ENCODE results near the gene RABGAP1L.
A peak's percentile ranks its signal among the peaks of the same experiment; 100 is the strongest.

The RABGAP1L gene

DNA sequence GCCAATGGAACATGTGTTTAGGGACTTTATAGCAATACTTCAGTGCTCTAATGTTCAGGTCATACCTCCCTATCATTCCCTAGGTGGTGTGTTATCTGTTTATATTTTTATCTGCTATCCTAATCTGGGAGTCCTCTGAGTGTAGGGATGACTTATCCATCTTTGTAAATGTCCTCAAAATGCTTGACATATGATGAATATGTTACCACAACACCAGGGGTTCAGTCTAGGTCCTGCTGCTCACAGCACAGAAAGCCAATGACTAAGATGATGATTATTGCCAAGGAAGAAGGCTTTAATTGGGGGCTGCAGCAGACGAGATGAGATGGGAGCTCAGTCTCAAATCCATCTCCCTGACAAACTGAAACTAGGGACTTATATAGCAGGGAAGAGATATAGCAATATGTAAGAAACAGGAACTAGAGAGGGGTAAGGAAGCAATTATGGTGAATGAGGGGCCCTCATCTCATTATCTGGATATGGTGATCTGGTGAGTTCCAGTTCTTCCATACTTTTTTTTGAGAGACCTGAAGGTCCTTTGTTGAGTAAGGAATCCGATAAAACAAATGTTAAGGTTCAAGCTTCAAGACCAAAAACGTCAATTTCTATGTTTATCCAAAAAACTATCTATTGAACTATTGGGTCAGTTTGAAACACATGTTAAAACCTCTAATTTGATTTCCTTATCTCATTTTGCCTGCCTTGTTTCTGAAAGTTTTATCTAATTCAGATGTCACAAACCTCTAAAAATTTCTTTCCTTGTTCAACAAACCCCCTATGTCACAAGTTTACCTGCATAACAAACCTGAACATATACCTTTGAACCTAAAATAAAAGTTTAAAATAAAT is 583.7 kb downstream of the RABGAP1L start:
- no peak overlapping the region for H3K4me3 ChIP-seq (ENCODE audit: low read depth, low read length)
- TF ChIP-seq, protein P1, sequence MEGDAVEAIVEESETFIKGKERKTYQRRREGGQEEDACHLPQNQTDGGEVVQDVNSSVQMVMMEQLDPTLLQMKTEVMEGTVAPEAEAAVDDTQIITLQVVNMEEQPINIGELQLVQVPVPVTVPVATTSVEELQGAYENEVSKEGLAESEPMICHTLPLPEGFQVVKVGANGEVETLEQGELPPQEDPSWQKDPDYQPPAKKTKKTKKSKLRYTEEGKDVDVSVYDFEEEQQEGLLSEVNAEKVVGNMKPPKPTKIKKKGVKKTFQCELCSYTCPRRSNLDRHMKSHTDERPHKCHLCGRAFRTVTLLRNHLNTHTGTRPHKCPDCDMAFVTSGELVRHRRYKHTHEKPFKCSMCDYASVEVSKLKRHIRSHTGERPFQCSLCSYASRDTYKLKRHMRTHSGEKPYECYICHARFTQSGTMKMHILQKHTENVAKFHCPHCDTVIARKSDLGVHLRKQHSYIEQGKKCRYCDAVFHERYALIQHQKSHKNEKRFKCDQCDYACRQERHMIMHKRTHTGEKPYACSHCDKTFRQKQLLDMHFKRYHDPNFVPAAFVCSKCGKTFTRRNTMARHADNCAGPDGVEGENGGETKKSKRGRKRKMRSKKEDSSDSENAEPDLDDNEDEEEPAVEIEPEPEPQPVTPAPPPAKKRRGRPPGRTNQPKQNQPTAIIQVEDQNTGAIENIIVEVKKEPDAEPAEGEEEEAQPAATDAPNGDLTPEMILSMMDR (IDR thresholded peaks at IDR 0.05; ENCODE audit: insufficient read depth, low read length, missing control alignments): no peak
- ChIA-PET CTCF (interaction anchor here (1.2 to 12.1 kb wide), 13 partner anchors 8 to 561 kb away, joined by 3 to 174 read pairs (median 8); no protein-coding TSS in a partner anchor), POLR2A (no interaction called here)
- DNase-seq (ENCODE audit: low read depth, low spot score): no peak

DNA sequence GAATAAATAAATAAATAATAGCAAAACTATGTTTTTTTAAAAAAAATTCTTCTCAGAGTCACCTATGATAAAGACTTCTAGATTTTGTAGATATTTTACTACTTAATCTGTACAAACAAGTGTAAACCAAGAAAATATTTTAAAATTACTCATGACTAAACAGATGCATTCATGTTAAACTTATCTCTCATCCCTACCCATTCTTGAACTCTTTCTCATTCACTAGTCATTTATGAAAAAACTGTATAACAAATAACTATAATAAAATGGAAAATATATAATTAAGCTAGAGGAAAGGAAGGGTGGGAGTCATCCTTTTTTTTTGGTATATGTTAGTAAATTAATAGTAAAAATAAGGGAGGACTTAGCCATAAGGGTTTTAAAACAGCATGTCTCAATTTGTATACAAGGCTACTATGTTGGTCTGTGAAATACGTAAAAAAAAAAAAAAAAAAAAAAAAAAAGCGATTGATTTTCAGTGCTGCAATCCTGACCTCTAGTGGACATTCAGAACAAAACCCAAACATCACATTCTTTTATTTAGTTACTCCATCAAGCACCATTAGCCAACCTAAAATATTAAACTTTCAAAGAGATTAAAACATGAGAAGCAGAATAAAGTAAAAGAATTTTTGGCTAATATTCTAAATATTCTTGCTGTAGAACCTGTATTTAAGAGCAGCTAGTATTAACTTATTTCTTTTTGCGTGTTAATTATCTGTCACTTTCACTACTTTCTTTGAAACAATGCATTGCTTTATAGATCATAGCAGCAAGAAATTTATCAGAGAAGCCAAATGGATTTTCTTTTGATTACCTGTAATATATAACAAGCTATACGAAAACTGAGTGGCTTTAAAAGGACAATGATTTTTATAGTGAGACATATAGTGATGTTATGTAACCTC is 584.6 kb downstream of the RABGAP1L start:
- POLR2A ChIA-PET: no interaction called here
- CTCF ChIA-PET: interaction anchor here (0.7 to 12.1 kb wide), 20 partner anchors 9 to 1999 kb away, joined by 3 to 174 read pairs (median 5); no protein-coding TSS in a partner anchor
- H3K4me3 ChIP-seq (ENCODE audit: low read depth, low read length): no peak overlapping the region
- TF ChIP-seq, protein P1 (IDR thresholded peaks at IDR 0.05; ENCODE audit: insufficient read depth, low read length, missing control alignments): peak; percentile 18
- no peak for DNase-seq (ENCODE audit: low read depth, low spot score)

DNA sequence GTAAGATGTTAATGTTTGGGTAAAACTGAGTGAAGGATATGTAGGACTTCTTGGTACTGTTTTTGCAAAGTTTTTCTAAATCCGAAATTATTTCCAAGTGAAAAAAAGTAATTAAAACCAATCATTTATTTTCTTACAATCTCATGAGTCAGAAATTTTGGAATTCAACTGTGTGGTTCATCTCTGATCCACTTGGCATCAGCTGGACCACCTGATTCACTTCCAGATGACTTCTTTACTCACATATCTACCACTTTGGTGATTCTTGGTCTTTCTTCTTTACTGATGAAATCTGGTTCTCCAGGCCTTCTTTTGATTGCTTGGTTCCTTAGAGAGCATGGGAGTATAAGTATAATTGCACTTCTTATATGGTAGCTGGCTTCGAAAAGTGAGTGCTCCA is 585.6 kb downstream of the RABGAP1L start:
- POLR2A ChIA-PET: no interaction called here
- CTCF ChIA-PET: interaction anchor here (0.9 to 12.1 kb wide), 20 partner anchors 8 to 2000 kb away, joined by 3 to 174 read pairs (median 5); no protein-coding TSS in a partner anchor

DNA sequence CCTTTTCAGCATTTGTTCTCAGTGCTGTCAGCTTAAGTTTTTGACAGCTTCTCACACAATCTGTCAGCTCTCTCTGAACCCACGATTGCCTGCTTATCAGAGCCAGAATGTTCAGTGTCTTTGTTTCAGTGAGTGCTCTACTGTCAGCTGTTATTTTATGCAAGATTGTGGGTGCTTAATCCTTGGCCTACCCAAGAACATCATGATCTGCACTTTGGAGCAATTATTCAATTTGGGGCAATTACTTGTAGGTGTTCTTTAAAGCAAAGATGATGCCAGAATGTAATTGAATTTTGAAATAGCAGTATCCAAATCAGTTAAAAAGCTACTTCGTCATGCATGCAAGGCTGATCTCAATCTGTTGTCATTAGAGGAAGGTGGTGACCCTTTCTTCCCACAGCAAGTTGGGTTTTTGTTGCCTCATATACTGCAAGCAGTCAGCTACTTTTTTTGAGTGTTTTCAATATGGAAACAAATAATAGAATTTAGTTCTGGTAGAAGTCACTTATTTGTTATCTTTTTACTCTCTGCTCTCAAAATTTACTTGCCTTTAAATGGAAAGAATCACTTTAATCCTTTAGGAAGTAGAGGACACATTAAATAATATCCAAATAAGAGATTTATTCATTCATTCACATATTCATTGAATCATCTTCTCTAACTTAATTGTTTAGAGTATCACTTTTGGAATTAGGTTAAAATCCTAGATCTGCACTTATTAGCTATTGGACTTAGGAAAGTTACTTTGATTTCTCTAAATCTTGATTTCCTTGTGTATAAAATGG is 586.9 kb downstream of the RABGAP1L start:
- CTCF ChIA-PET: interaction anchor here (0.6 to 12.1 kb wide), 17 partner anchors 9 to 1754 kb away, joined by 3 to 174 read pairs (median 4); no protein-coding TSS in a partner anchor
- H3K4me3 ChIP-seq (ENCODE audit: low read depth, low read length): no peak overlapping the region
- TF ChIP-seq, protein P1 (IDR thresholded peaks at IDR 0.05; ENCODE audit: insufficient read depth, low read length, missing control alignments): no peak
- no peak for DNase-seq (ENCODE audit: low read depth, low spot score)
- POLR2A ChIA-PET: no interaction called here

More for the DNA sequence above, 585.6 kb downstream of the RABGAP1L start:
- TF ChIP-seq, protein P1 (IDR thresholded peaks at IDR 0.05; ENCODE audit: insufficient read depth, low read length, missing control alignments): no peak
- no peak for DNase-seq (ENCODE audit: low read depth, low spot score)
- H3K4me3 ChIP-seq (ENCODE audit: low read depth, low read length): no peak overlapping the region

DNA sequence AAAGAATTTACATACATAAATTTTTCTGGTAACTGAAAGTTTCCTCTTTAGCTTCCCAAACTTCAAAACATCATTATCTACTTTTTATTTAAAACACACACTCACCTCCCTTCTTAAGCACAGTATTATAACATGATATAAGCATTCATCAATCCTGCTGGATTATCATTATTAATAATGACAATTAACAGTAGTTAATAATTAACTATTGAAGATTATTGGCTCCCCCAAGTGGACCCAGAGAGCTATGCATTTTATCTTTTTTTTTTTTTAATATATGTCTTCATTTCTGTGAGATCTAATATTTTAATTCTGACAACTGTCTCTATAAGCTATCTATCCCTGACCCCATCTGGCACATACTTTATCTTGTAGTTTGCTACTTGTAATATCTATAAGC is 588.3 kb downstream of the RABGAP1L start:
- no peak for DNase-seq (ENCODE audit: low read depth, low spot score)
- POLR2A ChIA-PET: no interaction called here

More for the DNA sequence above, 588.3 kb downstream of the RABGAP1L start:
- H3K4me3 ChIP-seq (ENCODE audit: low read depth, low read length): no peak overlapping the region
- TF ChIP-seq, protein P1 (IDR thresholded peaks at IDR 0.05; ENCODE audit: insufficient read depth, low read length, missing control alignments): no peak
- CTCF ChIA-PET: interaction anchor here (0.7 to 12.1 kb wide), 15 partner anchors 8 to 494 kb away, joined by 3 to 174 read pairs (median 4); no protein-coding TSS in a partner anchor
